Liver (tissue), 3 donors: ENCODE measurements around the gene CACNA1C.

ENCODE experiments used
- CTCF ChIP-seq: fragments of 150-350 bp; IDR thresholded peaks from 2 replicates; pipeline ENCODE4 v1.5.1; 2017; ENCODE audit warnings: improper control_type of control experiment, low read depth, low read length; ENCODE audit not compliant: missing input control
- FOXA2 ChIP-seq: IDR thresholded peaks from 2 replicates; pipeline ENCODE4 v1.6.1; 2016; ENCODE audit warnings: antibody characterized with exemption
- JUND ChIP-seq, 2 donors: IDR thresholded peaks; 2 replicates each; pipeline ENCODE4 v1.6.1; 2016; ENCODE audit warnings: antibody characterized with exemption in 2 of 2
- MAX ChIP-seq: IDR thresholded peaks from 2 replicates; pipeline ENCODE4 v1.6.1; 2016; ENCODE audit warnings: antibody characterized with exemption
- RAD21 ChIP-seq, 2 donors: IDR thresholded peaks; 2 replicates each; pipeline ENCODE4 v1.6.1; 2016; ENCODE audit warnings: antibody characterized with exemption in 2 of 2, mild to moderate bottlenecking in 2 of 2
- RXRA ChIP-seq, 2 donors: IDR thresholded peaks; 2 replicates each; pipeline ENCODE4 v1.6.1; 2017 to 2018; ENCODE audit warnings: antibody characterized with exemption in 2 of 2, mild to moderate bottlenecking in 1 of 2
- TAF1 ChIP-seq: conservative IDR thresholded peaks from 2 replicates; pipeline ENCODE4 v1.6.1; 2016; ENCODE audit warnings: antibody characterized with exemption, mild to moderate bottlenecking
- YY1 ChIP-seq: IDR thresholded peaks from 2 replicates; pipeline ENCODE4 v1.6.1; 2016; ENCODE audit warnings: antibody characterized with exemption, mild to moderate bottlenecking
- ZBTB33 ChIP-seq: IDR thresholded peaks from 2 replicates; pipeline ENCODE4 v1.6.1; 2016; ENCODE audit warnings: antibody characterized with exemption
- TF ChIP-seq, protein P1 (sequence below): IDR thresholded peaks from 2 replicates; pipeline ENCODE4 v1.6.1; 2016; ENCODE audit warnings: antibody characterized with exemption, mild to moderate bottlenecking
- donor health status: healthy.
- donor health status: healthy.

GRCh38 chr12:2652011-2652400 lies 599.2 kb downstream of the CACNA1C start:
- TF ChIP-seq CTCF (no peak), FOXA2 (no peak), TAF1 (no peak), YY1 (no peak), RAD21 (IDR thresholded peaks at IDR 0.05) (no peak), MAX (no peak), RXRA (IDR thresholded peaks at IDR 0.05) (no peak), JUND (IDR thresholded peaks at IDR 0.05) (no peak), ZBTB33 (no peak)
- TF ChIP-seq, protein P1, sequence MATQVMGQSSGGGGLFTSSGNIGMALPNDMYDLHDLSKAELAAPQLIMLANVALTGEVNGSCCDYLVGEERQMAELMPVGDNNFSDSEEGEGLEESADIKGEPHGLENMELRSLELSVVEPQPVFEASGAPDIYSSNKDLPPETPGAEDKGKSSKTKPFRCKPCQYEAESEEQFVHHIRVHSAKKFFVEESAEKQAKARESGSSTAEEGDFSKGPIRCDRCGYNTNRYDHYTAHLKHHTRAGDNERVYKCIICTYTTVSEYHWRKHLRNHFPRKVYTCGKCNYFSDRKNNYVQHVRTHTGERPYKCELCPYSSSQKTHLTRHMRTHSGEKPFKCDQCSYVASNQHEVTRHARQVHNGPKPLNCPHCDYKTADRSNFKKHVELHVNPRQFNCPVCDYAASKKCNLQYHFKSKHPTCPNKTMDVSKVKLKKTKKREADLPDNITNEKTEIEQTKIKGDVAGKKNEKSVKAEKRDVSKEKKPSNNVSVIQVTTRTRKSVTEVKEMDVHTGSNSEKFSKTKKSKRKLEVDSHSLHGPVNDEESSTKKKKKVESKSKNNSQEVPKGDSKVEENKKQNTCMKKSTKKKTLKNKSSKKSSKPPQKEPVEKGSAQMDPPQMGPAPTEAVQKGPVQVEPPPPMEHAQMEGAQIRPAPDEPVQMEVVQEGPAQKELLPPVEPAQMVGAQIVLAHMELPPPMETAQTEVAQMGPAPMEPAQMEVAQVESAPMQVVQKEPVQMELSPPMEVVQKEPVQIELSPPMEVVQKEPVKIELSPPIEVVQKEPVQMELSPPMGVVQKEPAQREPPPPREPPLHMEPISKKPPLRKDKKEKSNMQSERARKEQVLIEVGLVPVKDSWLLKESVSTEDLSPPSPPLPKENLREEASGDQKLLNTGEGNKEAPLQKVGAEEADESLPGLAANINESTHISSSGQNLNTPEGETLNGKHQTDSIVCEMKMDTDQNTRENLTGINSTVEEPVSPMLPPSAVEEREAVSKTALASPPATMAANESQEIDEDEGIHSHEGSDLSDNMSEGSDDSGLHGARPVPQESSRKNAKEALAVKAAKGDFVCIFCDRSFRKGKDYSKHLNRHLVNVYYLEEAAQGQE: no peak
